PC-3 (cell line): ENCODE measurements around the gene C1QC. TPM values are rescaled to one million over a fixed set of nuclear protein-coding genes. Genes with fewer than 3 reads are reported as not detected.

Experiments
- ATAC-seq: fragments of 200-7000 bp; cut with Tn5 transposase; 2 replicates; pipeline ENCODE4 v1.9.1; 2020; ENCODE audit warnings: mild to moderate bottlenecking, moderate library complexity
- BruUV-seq: library from RNA; stranded (reverse); fragments of 400-500 nt; replicated peaks from 2 replicates; lab custom pipeline; 2021; lab: Mats Ljungman, UMichigan
- CTCF ChIA-PET: fragments of 300-600 bp; sonication (Branson Sonifier 250); formaldehyde crosslinking; loops from one replicate; lab custom pipeline; 2022; ENCODE audit warnings: antibody characterized with exemption; lab: Charles Lee
- POLR2A ChIA-PET: fragments of 300-600 bp; sonication (Branson Sonifier 250); formaldehyde crosslinking; loops from one replicate; lab custom pipeline; 2022; ENCODE audit warnings: antibody characterized with exemption; ENCODE audit not compliant: unreplicated experiment; lab: Charles Lee
- DNase-seq: peaks from one replicate; pipeline ENCODE4 v3.0.0-alpha.2; 2015
- H2AFZ ChIP-seq: fragments of 300-600 bp; sonication (generic); 2 replicates; pipeline ENCODE4 v1.6.0; 2016; ENCODE audit warnings: antibody characterized with exemption, low read length
- H3F3A ChIP-seq: fragments of 300-600 bp; sonication (generic); one replicate; pipeline ENCODE4 v1.6.0; 2017; ENCODE audit warnings: antibody characterized with exemption, low read length, control low read depth, mild to moderate bottlenecking; ENCODE audit not compliant: unreplicated experiment
- H3K27ac ChIP-seq: fragments of 300-600 bp; sonication (generic); 2 replicates; pipeline ENCODE4 v1.5.1; 2016; ENCODE audit warnings: mild to moderate bottlenecking, low read length
- H3K27me3 ChIP-seq: fragments of 300-600 bp; sonication (generic); 2 replicates; pipeline ENCODE4 v1.6.1; 2016; ENCODE audit warnings: low read length, mixed read lengths
- H3K36me3 ChIP-seq: fragments of 300-600 bp; sonication (generic); 2 replicates; pipeline ENCODE4 v1.6.1; 2016; ENCODE audit warnings: low read depth, mixed run types, low read length, mixed read lengths
- H3K4me1 ChIP-seq: fragments of 300-600 bp; sonication (generic); 2 replicates; pipeline ENCODE4 v1.5.1; 2016; ENCODE audit warnings: low read length; ENCODE audit not compliant: insufficient read depth
- H3K4me2 ChIP-seq: fragments of 300-600 bp; sonication (generic); 2 replicates; pipeline ENCODE4 v1.6.0; 2016; ENCODE audit warnings: low read length
- H3K4me3 ChIP-seq: fragments of 300-600 bp; sonication (generic); 2 replicates; pipeline ENCODE4 v1.5.1; 2016; ENCODE audit warnings: mild to moderate bottlenecking, low read length, mixed read lengths
- H3K79me2 ChIP-seq: fragments of 300-600 bp; sonication (generic); 2 replicates; pipeline ENCODE4 v1.6.1; 2017; ENCODE audit warnings: low read length, mixed read lengths
- H3K9ac ChIP-seq: fragments of 300-600 bp; sonication (generic); 2 replicates; pipeline ENCODE4 v1.6.0; 2016; ENCODE audit warnings: mild to moderate bottlenecking, low read length
- H3K9me2 ChIP-seq: fragments of 300-600 bp; sonication (generic); replicated peaks from 2 replicates; pipeline ENCODE4 v1.6.1; 2016; ENCODE audit warnings: mixed run types, low read length, mixed read lengths
- H3K9me3 ChIP-seq: fragments of 300-600 bp; sonication (generic); 2 replicates; pipeline ENCODE4 v1.6.1; 2016; ENCODE audit warnings: low read length, mixed read lengths
- H4K20me1 ChIP-seq: fragments of 300-600 bp; sonication (generic); 2 replicates; pipeline ENCODE4 v1.6.1; 2016; ENCODE audit warnings: low read length, mixed read lengths
- CTCF ChIP-seq: fragments of 300-600 bp; sonication (generic); conservative IDR thresholded peaks from 2 replicates; pipeline ENCODE4 v1.5.1; 2017; ENCODE audit warnings: antibody characterized with exemption, low read depth, mild to moderate bottlenecking, low read length
- EZH2 ChIP-seq: fragments of 300-600 bp; sonication (generic); IDR thresholded peaks from one replicate; pipeline ENCODE4 v1.6.1; 2017; ENCODE audit warnings: antibody characterized with exemption, mild to moderate bottlenecking, low read length; ENCODE audit not compliant: unreplicated experiment
- EZH2phosphoT487 ChIP-seq: fragments of 300-600 bp; sonication (generic); IDR thresholded peaks from 2 replicates; pipeline ENCODE4 v1.6.1; 2018; ENCODE audit warnings: mild to moderate bottlenecking, antibody characterized with exemption, low read length, borderline replicate concordance
- intact Hi-C: fragments of 100-400 bp; cut with micrococcal nuclease; formaldehyde crosslinking; loops from 2 replicates; pipeline ENCODE4 v1.9.0; 2023
- total RNA-seq: library from RNA; depleted of rRNA; stranded (reverse); fragments of >200 nt; gene quantifications from 2 replicates; pipeline ENCODE4 v1.2.3, GENCODE V29; 2014

C1QC gene
- total RNA-seq, 1 experiment from 2014 or later = not detected

DNA sequence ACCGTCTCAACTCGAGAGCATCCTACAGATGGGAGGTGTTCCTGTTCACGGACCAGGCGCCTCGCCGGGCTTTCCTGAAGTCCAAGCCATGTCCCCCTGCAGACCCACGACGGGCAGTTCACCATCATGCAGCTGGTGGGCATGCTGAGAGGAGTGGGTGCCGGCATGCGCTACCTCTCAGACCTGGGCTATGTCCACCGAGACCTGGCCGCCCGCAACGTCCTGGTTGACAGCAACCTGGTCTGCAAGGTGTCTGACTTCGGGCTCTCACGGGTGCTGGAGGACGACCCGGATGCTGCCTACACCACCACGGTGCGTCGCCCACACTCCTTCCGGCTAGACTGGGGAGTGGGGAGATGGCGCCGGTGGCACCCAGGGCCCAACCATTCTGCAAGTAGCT is 44.7 kb upstream of the C1QC start:
- Histone ChIP-seq H3K27ac (no peak overlapping the region), H2AFZ (no peak overlapping the region), H3K79me2 (no peaks in the 10 kb centered on the region), H3K4me1 (no peaks in the 10 kb centered on the region), H3F3A (no peaks in the 10 kb centered on the region), H3K4me3 (no peak overlapping the region), H3K9me3 (no peaks in the 10 kb centered on the region), H3K9ac (no peak overlapping the region), H3K4me2 (no peak overlapping the region), H3K36me3 (no peaks in the 10 kb centered on the region), H4K20me1 (no peaks in the 10 kb centered on the region), H3K27me3 (peaks cover 11% of the 10 kb centered on the region), H3K9me2 (no peaks in the 10 kb centered on the region)
- no peak for DNase-seq
- intact Hi-C loops = no loop called here
- ATAC-seq = no peak
- POLR2A ChIA-PET = no interaction called here
- CTCF ChIA-PET = no interaction called here
- no TSS peak for BruUV-seq
- TF ChIP-seq EZH2phosphoT487 = no peak
- no peak for TF ChIP-seq EZH2
- no peak for TF ChIP-seq CTCF

DNA sequence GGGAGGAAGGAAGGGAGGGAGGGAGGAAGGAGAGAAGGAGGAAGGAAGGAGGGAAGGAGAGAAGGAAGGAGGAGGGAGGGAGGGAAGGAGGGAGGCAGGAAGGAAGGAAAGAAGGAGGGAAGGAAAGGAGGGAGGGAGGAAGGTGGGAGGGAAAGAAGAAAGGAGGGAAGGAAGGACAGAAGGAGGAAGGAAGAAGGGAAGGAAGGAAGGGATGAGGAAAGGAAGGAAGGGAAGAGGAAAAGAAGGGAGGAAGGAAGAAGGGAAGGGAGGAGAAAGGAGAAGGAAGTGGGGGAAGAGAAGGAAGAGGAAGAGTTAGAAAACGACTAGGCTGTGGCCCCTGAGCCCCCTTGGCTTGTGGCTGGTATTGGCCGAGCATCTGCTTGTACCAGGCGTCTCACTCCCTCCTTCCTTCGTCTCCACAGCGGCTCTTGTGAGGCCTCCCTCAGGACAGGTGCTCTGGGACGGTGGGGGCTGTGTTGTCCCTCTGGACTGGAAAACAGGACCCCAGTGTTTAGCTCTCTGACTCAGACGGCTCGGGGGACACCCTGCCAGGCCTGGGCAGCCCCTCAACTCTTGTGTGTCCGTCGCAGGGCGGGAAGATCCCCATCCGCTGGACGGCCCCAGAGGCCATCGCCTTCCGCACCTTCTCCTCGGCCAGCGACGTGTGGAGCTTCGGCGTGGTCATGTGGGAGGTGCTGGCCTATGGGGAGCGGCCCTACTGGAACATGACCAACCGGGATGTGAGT is 43.2 kb upstream of the C1QC start:
- no peak overlapping the region for H3K27ac ChIP-seq
- no peak for TF ChIP-seq EZH2phosphoT487
- TF ChIP-seq EZH2 = no peak
- TF ChIP-seq CTCF = no peak
- H3F3A ChIP-seq = no peaks in the 10 kb centered on the region
- no peaks in the 10 kb centered on the region for H3K79me2 ChIP-seq
- peaks cover 26% of the 10 kb centered on the region for H3K27me3 ChIP-seq
- no peaks in the 10 kb centered on the region for H3K9me2 ChIP-seq
- no TSS peak for BruUV-seq
- H4K20me1 ChIP-seq = no peaks in the 10 kb centered on the region
- intact Hi-C loops = no loop called here
- H3K4me3 ChIP-seq = no peak overlapping the region
- H3K9ac ChIP-seq = no peak overlapping the region
- DNase-seq = peak; percentile 10
- H3K36me3 ChIP-seq = no peaks in the 10 kb centered on the region
- H3K4me1 ChIP-seq = no peaks in the 10 kb centered on the region
- CTCF ChIA-PET = no interaction called here
- no peaks in the 10 kb centered on the region for H3K9me3 ChIP-seq
- H3K4me2 ChIP-seq = no peak overlapping the region
- no peak overlapping the region for H2AFZ ChIP-seq
- POLR2A ChIA-PET = no interaction called here
- ATAC-seq = peak; percentile 67

DNA sequence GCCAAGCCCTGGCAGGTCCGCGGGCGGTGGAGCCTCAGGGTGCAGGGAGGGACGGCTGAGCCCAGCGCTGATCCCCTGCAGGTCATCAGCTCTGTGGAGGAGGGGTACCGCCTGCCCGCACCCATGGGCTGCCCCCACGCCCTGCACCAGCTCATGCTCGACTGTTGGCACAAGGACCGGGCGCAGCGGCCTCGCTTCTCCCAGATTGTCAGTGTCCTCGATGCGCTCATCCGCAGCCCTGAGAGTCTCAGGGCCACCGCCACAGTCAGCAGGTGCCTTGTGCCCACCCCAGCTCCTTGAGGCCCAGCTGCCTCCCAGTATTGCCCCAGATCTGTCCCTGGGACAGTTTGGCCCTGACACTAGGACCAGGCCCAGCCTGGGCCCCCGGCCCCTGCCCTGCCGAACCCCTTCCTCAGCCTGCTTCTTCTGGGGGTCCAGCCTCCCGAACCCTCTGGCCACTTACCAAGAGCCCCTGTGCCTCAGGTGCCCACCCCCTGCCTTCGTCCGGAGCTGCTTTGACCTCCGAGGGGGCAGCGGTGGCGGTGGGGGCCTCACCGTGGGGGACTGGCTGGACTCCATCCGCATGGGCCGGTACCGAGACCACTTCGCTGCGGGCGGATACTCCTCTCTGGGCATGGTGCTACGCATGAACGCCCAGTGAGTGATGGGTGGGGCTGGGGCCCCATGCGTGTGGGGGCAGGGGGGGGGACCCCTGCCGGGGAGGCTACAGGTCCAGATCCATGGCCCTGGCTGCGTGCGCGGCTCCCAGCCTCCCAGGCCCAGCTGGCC is 42.4 kb upstream of the C1QC start:
- Histone ChIP-seq H3K27me3 (peaks cover 33% of the 10 kb centered on the region), H3K9me3 (no peaks in the 10 kb centered on the region), H3K4me3 (no peak overlapping the region), H4K20me1 (no peaks in the 10 kb centered on the region), H3K9ac (no peak overlapping the region), H3K79me2 (no peaks in the 10 kb centered on the region), H2AFZ (no peak overlapping the region), H3K9me2 (no peaks in the 10 kb centered on the region), H3F3A (no peaks in the 10 kb centered on the region), H3K4me1 (no peaks in the 10 kb centered on the region), H3K36me3 (no peaks in the 10 kb centered on the region), H3K27ac (no peak overlapping the region), H3K4me2 (no peak overlapping the region)
- DNase-seq (no peak), ATAC-seq (no peak)
- ChIA-PET POLR2A (no interaction called here), CTCF (no interaction called here)
- intact Hi-C loops = no loop called here
- BruUV-seq = no TSS peak
- TF ChIP-seq EZH2 = no peak
- TF ChIP-seq CTCF = no peak
- no peak for TF ChIP-seq EZH2phosphoT487
